GM21529 (cell line): ENCODE data around the gene ANKRD17.
A peak's percentile ranks its signal among the peaks of the same experiment; 100 is the strongest.

Source experiments
- ATAC-seq: cut with Tn5 transposase; IDR thresholded peaks from one replicate; pipeline ENCODE4 v1.9.1; 2021; ENCODE audit not compliant: unreplicated experiment

Gene ANKRD17

GRCh38 chr4:73131281-73131680 lies 127.3 kb downstream of the ANKRD17 start:
- no peak for ATAC-seq

GRCh38 chr4:73129319-73129718 lies 129.3 kb downstream of the ANKRD17 start:
- ATAC-seq: no peak

GRCh38 chr4:73127839-73128453 lies 130.7 kb downstream of the ANKRD17 start:
- peak; percentile 66 for ATAC-seq

DNA sequence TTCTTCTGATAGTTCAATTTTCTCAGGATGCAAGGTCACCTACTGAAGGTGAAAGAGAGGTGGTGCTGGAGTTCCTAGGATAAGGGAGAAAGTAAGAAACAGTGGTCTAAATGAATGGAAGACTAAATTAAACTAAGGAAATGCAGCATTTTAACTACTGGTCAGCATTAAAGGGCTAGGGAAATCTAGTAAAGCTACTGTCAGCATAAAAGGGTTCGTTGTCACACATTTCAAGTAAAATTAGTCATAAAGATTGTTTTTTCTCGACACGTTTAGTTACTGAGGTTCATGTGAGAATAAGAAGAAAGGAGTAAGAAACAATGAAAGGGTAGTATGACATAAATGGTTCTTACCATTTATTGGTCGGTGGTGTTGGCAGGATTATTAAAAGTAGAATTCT lies 149.1 kb downstream of the ANKRD17 start:
- ATAC-seq: no peak

GRCh38 chr4:73104695-73105094 lies 153.9 kb downstream of the ANKRD17 start:
- no peak for ATAC-seq

DNA sequence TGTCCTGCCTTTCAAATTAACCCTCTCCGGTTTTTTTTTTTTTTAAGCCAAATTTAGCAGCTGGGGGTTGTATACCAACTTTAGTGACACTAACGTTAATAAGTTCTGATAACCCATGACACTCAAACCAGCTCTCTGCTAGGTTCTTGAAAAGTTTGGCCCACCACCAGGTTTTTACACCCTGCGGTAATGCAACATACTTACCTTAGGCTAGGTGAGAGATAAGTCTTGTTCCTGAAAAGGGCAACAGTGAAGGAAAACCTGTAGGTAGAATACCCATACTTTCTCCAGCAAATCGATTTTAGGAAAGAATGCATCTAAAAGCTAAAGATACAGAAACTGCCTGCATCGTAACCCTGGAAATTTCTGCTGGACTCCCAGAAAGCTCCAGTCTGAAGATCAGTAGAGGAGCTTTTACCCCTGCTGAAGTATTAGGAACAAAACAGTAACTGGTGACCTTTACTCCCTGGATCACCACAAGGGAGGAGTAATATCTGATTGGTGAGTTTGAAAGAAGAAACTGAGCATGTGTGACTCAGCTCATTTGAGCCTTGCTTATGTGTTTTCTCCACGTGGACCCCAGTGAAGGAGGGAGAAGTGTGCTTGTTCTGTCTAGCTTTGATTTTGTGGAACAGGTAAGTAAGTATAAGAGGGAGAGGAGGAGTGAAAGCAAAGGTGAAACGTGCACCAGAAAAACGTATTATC lies 154.6 kb downstream of the ANKRD17 start:
- ATAC-seq: no peak

- ATAC-seq: no peak
Observed at GRCh38 chr4:73099143-73099542, 159.5 kb downstream of the ANKRD17 start.

- no peak for ATAC-seq
Observed at GRCh38 chr4:73098713-73099112, 159.9 kb downstream of the ANKRD17 start.

DNA sequence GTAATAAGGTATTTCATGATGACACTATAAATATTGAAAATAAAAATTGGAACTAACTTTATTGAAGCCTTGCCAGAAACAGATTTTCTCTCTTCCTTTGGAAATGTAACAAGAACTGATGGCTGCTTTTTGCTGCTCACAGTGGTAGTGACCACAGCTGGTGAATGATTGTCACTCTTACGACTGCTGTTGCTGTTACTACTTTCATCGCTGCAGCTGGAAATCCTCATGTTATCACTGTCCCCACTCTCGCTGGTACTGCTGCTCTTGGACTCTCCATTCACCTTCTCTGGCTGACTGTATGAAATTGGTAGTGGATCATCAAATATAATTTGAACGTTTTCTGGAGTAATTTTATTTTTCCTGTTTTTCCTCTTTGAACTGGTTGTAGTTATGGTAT lies 160.6 kb downstream of the ANKRD17 start:
- no peak for ATAC-seq

GRCh38 chr4:73092868-73093267 lies 165.7 kb downstream of the ANKRD17 start:
- no peak for ATAC-seq

GRCh38 chr4:73090738-73091137 lies 167.9 kb downstream of the ANKRD17 start:
- no peak for ATAC-seq

- ATAC-seq: no peak
Observed at GRCh38 chr4:73087871-73088270, 170.7 kb downstream of the ANKRD17 start.

- ATAC-seq: no peak
Observed at GRCh38 chr4:73086095-73086868, 172.3 kb downstream of the ANKRD17 start.

GRCh38 chr4:73080789-73081188 lies 177.8 kb downstream of the ANKRD17 start:
- ATAC-seq: peak; percentile 66

DNA sequence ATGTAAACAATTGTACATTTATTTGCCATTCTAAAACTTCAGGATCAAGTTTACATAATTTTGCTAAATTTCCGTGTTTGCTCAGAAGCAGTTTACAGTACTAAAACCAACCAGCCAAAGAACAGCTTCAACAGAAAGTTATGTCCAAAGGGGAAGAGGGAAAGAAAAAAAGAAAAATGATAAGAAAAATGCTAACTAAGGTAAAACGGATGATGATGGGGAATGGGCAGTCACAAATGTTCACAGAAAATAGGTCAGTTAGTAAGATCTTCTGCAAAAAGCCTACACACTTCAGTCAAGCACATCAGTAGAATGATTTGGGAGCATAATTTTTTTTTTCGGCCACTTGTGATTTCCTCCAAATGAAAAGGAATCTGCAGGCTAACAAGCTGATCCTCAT lies 182.8 kb downstream of the ANKRD17 start:
- ATAC-seq: no peak

DNA sequence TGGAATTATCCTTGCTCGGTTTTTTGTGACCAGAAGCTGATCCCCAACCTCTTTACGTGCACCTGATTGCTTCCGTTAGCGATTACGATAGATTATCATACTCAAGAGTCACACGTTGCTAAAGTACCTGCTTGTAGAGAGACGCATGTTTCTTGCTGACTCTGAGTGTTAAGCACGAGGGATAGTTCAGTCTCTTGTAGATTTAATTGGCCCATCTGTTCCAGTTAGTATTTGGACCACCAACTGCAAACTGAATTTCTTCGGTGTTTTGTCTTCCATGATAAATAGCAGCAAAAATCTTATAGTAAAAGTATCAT lies 188.6 kb downstream of the ANKRD17 start:
- ATAC-seq: peak; percentile 14

DNA sequence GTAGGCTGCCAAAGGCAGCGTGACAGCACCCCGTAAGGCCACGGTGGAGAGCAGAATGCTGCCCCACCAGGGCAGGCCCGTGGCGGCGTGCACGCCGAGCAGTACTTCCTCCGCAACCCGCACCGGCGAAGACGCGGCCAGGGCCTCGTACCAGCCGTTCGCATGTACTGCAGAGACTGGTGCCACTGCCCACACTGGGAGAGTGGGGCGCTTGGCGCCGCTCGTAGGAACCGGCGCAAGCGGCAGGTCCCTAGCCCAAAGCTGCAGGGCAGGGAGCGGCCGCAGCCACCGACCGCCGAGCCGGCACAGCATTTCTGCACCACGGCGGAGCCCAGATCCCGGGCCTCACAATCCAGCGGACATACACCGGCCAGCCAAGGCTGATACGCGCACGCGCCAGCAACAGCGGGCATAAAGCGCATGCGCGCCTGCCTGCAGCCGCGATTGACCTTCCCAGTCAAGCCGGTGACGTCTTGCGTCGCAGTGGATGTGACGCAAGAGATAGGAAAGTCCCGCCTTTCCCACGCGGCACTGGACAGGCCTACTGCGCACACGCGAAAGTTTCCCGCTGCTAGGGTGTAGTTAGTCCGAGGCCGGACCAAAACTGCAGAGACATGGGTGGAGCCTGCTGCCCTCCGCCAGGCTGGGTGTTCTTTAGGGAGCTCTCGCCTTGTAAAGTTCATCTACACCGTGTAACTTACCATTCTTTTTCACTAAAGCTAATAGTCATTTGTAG lies 189.1 kb downstream of the ANKRD17 start, which contains the start of gene COX18:
COX18 (minus strand) TSS at position 379 of the 736 bp plus-strand sequence; CDS start at position 312, 67 bp downstream.
- peak; percentile 85 for ATAC-seq

DNA sequence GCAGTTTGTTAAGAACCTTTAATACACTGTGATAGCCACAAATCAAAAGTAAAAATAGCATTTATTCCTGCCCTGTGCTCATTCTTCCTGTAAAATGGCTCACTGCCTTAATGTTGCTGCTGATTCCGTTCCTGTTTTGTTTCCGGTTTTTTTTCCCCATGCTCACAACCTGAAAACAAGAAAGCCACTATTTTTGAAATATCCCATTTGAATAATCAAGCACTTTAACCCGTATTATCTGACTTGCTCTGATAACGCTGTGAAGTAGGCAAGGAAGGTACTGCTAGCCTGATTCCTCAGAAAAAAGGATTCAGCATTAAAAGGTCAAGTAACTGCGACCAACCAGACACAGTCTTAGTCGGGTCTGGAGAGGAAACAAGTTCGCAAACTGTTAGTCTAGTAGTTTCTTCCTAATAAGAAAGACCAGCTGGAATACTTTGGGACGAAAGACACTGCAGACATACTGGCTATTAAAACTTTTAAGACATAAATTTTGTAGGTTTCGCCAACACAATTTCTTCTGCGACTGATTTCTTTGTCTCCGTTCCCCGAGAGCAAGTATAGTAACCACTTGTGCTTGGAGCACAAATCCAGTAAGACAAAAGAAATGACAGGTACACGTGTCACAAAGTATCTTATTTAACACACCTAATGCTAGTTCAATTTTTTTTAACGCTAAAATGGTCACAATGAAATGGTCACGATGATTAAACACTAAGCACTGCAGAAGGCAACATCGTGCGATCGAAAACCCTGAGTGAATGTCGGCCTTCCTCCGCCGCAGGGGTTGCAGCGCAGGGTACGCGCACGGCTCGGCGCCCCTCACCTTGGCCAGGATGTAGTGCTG lies 189.9 kb downstream of the ANKRD17 start:
- ATAC-seq: peak; percentile 1

DNA sequence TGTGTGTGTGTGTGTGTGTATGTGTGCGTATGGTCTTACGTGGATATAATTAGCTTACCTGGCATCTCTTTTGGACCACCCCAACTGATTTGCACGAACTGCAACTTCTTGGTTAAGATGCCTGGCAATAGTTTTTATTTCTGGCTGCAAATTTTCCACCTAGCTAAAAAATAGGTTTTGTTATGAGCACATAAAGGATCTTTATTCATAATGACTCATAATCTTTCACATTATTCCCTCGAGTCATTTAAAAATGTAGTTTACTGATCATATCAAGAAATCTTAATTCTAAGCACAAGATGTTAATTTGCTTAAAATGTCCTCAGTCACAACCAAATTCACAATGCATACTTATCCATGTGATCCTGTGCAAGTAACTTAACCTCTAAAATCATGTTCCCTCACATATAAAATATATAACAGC lies 190.6 kb downstream of the ANKRD17 start:
- no peak for ATAC-seq

DNA sequence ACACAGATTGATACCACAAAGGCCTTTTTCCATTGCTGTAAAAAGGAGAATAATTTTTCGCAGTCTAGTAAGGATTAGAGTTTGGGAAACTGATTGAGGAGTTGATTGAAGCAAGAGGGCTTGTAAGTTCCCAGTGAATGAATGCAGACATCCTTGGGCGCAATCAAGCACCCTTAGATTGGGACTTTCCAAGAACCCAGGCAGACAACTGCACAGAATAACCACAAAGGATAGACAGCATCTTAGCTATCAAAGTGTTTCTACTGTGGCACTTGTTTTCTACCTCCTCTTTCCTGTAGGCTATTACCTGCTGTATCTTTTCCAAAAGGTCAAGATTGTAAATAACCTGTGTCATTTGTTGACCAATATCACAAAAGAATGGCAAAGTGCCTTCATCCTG lies 191.7 kb downstream of the ANKRD17 start:
- ATAC-seq: no peak
